Endometrium (tissue), 2 donors: ENCODE measurements around the gene STARD7.
"Not testable (repeated sequence)": the region's sequence is repeated elsewhere in the genome, so short reads cannot be mapped to it uniquely, and the experiment has no call there.

ENCODE experiments used
- FAIRE-seq: peaks from 2 replicates; lab custom pipeline; 2012; peaks lifted over from hg19 to GRCh38; lab: Jason Lieb, UNC
- donor health status: control.
- donor health status: control.

Gene STARD7

GRCh38 chr2:96208143-96209010 lies at the start of gene STARD7:
STARD7 (minus strand) TSS chr2:96208827; CDS start chr2:96208434, 393 bp downstream.
- FAIRE-seq: peak; percentile 57

GRCh38 chr2:96257744-96258143 lies 49.1 kb upstream of the STARD7 start:
- FAIRE-seq: not testable (repeated sequence)

DNA sequence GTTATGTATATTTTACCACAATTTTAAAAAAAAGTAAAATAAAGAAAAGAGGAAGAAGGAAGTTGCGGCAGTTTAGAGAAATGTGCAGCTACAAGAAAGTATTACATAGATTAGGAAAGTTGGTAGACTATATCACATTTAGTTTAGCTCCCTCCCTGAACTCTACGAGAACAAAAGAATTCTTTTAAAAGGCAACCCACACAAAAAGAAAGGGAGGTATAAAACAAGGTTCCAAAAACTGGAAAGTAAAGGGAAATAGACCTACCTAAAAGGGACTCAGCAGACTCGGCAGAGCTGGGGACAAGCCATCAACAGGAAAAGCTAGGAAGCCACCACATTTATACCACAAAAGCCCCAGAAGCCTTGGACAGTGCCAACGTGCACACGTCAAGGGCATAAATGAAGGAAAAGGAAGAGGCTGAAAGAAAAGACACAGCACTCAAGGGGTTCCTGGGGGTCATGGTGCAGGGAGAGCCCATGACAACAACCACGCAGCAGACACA lies 48.0 kb upstream of the STARD7 start:
- no peak for FAIRE-seq

DNA sequence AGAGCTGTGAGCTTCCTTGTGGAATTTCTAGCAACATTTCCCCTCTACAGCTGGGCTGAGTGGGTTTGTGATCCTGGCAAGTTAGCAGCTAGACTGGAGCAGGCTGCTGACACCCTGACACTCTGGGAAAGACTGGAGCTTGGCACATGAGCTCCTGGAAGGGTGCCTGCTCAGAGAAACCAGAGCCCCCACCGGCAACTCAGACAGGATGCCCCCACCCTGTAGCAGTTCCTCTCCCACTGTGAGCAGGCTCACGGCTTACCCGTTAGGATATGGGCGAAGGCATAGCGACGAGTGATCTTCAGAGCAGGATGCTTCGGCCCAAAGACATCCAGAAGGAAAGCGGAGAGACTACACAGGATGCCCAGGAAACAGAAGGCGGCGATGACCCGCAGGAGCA lies 45.9 kb upstream of the STARD7 start:
- FAIRE-seq: no peak

- FAIRE-seq: no peak
Observed at GRCh38 chr2:96253006-96253405, 44.4 kb upstream of the STARD7 start.

DNA sequence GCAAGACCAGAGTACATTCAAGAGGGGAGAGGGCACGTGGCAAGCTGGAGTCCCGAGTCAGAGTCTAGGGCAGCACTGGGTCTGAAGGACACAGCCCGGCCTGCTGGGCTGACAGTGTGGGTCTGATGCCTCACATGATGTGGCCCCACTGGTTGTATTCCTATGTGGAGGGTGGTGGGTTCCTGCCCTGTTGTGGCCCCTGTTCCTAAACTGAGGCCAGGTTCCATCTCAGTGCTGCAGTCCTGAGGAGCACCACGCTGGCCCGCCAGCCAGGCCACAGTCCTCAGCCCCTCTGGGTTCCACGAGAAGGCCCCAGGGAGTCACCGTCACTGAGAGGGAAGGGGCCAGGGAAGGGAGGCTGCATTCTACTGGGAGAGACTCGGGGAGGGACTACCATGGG lies 43.9 kb upstream of the STARD7 start:
- no peak for FAIRE-seq

DNA sequence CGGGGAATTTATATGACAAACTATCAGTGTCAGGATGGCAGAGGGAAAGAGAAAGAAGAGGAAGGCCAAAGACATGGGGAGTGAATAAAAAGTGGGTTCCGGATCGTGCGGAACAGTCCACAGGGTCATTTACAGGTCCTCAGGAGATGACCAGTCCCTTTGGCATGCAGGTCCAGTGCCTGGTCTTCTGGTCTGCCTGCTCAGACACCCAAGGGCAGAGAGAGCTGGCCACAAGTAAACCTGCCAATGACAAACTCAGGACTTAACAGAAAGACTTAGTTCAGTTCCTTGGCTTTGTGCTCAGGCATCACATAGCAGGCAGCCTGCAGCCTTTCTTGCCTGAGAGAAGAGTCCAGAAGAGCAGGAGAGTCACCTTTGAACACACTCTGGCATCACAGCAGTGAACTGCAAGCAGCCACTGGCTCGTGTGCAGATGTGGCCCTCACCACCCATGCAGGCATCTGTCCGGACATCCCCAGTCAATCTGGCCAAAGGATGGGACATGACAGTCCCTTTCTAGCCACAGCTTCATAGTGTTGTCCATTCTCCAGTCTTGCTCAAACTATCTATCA lies 43.2 kb upstream of the STARD7 start:
- no peak for FAIRE-seq

DNA sequence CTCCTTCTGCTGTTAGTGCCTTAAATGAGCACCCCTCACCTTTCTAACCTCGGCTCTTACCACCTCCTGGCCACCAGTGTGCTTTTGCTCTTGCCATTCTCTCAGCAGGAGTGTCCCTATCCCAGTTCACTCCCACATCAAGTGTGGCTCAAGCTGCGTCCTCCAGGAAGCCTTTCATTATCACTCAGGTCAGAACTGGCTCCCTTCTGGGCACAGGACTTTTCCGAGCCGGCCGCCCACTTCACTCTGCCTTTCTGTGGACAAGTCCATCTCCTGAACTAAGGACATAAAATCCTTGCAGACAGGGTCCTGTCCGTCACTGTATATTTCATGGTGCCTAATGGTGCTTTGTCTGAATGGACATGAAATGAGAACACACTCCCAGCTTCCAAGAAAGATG lies 41.6 kb upstream of the STARD7 start:
- FAIRE-seq: no peak

GRCh38 chr2:96249654-96250053 lies 41.0 kb upstream of the STARD7 start:
- no peak for FAIRE-seq

DNA sequence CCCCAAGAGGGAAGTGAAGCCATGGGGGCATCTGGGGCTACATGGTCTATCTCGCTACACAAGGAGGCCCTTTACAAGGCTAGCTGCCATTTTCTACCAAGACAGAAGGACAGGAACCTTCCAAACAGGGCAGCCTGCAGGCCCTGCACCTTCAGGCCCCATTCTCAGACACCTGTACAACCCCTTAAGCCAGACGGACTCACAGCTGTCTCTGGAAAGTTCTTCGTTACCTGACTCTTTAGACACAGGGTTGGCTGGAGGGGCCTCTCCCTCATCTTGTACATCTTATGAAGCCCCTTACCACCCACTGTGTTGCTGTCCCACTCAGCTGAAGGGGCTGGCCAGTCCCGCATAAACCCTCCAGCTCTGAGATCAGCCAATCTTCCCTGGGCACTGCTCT lies 40.0 kb upstream of the STARD7 start:
- FAIRE-seq: no peak

GRCh38 chr2:96247896-96248295 lies 39.3 kb upstream of the STARD7 start:
- FAIRE-seq: no peak

GRCh38 chr2:96247009-96247408 lies 38.4 kb upstream of the STARD7 start:
- no peak for FAIRE-seq

DNA sequence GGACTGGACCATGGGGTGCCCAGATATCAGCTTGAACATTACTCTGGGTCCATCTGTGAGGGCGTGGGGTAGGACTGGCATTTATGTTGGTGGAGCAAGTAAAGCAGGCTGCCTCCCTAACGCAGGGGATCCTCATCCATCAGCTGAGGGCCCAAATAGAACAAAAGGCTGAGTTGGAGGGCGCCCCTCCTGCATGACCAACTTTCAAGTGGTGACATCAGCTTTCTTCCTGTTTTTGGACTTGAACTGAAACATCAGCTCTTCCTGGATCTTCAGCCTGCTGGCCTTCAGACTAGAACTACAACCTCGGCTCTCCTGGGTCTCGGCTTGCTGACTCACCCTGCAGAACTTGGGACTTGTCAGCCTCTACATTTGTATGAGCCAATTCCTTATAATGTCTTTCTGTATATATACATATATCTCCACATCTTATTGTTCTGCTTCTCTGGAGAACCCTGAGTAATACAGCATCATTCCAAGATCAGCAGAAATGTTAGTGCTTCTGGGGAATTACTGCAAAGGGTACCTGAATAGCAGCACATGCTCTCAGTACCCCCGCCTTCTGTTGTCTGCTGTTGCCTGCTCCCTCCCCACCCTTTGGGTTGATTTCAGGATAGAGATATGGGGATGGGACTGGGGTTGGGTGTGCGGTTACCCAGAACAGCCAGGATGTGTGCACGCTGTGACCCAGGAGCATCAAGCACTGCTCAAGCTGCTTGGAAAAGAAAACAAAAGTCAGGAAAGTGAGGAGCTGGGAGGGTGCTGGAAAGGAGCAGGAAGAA lies 37.2 kb upstream of the STARD7 start:
- FAIRE-seq: no peak

DNA sequence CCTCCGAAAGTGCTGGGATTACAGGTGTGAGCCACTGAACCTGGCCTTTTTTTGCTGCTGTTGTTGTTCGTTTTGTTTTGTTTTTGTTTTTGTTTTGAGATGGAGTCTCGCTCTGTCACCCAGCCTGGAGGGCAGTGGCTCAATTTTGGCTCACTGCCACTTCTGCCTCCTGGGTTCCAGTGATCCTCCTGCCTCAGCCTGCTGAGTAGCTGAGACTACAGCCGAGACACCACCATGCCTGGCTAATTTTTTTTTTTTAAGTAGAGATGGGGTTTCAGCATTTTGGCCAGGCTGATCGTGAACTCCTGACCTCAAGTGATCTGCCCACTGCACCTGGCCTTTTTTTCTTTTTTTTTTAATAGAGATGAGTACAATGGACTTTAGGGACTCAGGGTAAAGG lies 35.2 kb upstream of the STARD7 start:
- no peak for FAIRE-seq

- FAIRE-seq: no peak
Observed at GRCh38 chr2:96241900-96242611, 33.4 kb upstream of the STARD7 start.

DNA sequence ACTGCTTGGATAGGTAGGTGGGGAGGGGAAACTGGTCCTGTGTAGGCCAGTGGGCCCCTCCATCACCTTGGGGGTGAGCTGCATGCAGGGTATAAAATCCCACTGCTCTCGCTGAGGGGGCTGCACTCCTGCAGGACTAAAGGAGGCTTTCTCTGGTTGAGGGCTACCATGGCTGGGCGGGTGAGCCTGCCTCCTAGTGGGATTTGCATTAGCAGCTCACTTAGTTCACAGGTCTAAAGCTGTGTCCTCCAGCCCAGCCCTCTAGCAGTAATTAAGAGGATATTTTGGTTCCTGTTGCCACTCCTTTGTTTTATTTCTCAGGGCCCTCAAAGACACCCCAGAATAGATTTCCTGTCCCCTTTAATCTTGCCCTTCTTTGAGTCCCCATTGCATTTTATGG lies 32.6 kb upstream of the STARD7 start:
- FAIRE-seq: no peak

DNA sequence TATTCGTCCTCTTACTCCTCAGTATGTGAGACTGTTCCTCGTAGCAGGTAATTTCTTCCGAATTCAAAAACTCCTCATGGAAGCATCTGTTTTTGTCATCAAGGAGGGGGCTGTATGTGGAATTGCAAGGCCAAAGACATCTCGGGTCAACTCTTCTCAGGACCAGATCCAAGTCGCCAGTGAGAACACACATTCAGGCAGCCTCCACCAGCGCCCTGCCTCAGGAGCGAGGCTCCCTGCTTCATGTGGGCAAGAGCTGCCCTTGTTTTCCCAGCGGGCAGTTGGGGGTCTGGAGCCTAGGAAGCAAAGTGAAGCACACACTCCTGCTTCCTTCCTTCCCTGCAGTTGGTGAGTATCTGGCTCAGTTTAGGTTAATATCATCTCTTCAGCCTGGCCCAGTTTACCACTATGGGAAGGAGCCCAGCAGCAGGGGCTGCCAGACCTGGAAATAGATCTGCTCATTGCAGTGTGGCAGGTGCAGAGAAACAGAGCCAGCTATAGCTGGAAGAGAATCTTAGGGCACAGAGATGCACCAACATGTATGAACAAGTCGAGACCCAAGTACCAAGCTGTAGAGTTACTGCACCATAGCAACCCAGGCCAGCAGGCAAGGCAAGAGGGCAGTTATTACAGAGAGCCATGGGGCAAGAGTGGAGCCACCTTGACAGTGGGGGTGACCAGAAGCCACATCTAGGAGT lies 31.9 kb upstream of the STARD7 start:
- no peak for FAIRE-seq

DNA sequence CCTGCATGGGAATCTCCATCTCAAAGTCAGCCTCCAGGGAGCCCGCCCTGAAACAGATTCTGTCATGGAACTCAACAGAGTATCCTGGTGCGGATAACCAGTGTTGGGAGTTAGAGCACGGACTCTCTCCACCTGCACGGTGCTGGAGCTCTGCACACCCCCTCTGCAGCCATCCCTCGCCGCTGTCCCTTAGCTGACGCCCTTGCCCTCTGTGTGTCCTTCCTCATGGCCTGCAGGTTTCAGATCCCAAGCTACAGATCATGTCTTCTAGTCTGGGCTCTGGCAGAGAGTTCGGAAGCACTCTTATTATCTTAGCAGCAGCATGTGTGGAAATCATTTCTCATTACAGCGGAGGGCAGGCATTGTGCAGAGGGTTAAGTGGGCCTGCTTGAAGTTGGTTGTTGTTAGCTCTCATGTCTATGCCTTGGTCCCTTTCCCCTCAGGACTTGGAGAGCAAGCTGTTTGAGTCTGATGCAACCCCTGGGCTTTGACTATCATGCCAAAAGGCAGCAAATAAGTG lies 31.2 kb upstream of the STARD7 start:
- no peak for FAIRE-seq

GRCh38 chr2:96239091-96239490 lies 30.5 kb upstream of the STARD7 start:
- no peak for FAIRE-seq

DNA sequence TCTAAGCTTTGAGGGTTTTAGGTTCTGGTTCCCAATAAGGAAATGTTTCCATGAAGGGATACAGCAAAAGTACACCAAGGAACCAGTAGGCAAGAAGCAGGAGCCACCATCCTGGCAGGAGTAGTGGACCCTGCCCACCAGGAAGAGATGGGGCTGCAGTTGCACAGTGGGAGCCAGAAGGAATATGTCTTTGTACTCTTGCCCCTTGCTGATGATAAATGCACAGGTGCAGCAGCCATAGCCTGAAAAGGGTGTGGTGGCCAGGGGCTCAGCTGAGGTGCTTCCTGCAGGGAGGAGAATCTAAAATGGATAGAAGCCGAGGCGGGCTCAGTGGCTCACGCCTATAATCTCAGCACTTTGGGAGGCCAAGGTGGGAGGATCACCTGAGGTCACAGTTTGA lies 29.6 kb upstream of the STARD7 start:
- FAIRE-seq: no peak

DNA sequence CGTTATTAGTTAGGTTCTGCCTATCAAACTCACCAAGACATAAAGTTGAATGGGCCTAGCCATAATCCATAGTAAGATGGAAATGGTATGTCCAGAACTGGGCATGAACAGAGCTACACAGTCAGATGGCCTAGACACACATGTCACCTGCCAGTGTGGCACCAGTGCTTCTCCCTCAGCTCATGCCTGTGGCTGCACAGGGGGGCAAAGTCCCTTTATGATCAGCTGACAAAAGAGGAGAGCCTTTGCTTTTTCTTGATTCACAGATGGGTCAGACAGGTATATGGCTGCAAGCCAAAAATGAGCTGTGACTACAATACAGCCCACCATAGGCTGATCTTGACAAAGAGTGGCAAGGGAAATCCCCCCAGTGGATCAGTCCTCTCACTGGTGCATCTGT lies 28.3 kb upstream of the STARD7 start:
- FAIRE-seq: no peak
